ENCODE data around the gene NUAK1. TPM values are rescaled to one million over a fixed set of nuclear protein-coding genes. Genes with fewer than 3 reads are reported as not detected.

Gene NUAK1
- total RNA-seq, 2 experiments from 2014 or later: 0.03 TPM; not detected in 1

GRCh38 chr12:106013941-106014340 lies 124.8 kb downstream of the NUAK1 start:
- TF ChIP-seq CTCF (conservative IDR thresholded peaks at IDR 0.05; ENCODE audit: low read length): no peak
- TF ChIP-seq EZH2phosphoT487 (IDR thresholded peaks at IDR 0.05; ENCODE audit: borderline replicate concordance, low read depth, low read length): no peak
- Histone ChIP-seq H3K4me2 (ENCODE audit: low read length) (no peak overlapping the region), H3K4me1 (ENCODE audit: insufficient read depth, low read length, poor library complexity, severe bottlenecking) (no peaks in the 10 kb centered on the region), H3K9me3 (ENCODE audit: low read length) (no peaks in the 10 kb centered on the region), H4K20me1 (ENCODE audit: insufficient read depth, low read length) (no peaks in the 10 kb centered on the region), H3K4me3 (ENCODE audit: low read depth, low read length, poor library complexity, severe bottlenecking) (no peak overlapping the region), H3K9me2 (ENCODE audit: insufficient read depth, low read length) (no peaks in the 10 kb centered on the region), H2AFZ (ENCODE audit: low read length) (no peak overlapping the region), H3K79me2 (ENCODE audit: insufficient read depth, low read depth, low read length) (no peaks in the 10 kb centered on the region), H3K27ac (ENCODE audit: low read depth, low read length, poor library complexity, severe bottlenecking) (no peak overlapping the region), H3K36me3 (ENCODE audit: insufficient read depth, low read length) (no peaks in the 10 kb centered on the region)
- POLR2A ChIA-PET: no interaction called here
- no TSS peak for BruUV-seq (replicated peaks)
- intact Hi-C loops (cut with micrococcal nuclease; ENCODE audit: unreplicated experiment): no loop called here
- DNase-seq (ENCODE audit: low spot score): no peak
- CTCF ChIA-PET (ENCODE audit: unreplicated experiment): no interaction called here

Other genes with a start within 250 kb of the NUAK1 start
- 17.5 and 18.9 TPM in 2 replicates for gene CKAP4, start 109.1 kb upstream of the NUAK1 start, total RNA-seq (2014; rRNA removed; shearing (Covaris generic))
- 31.9 and 40.5 TPM in 2 replicates for gene CKAP4, start 109.1 kb upstream of the NUAK1 start, total RNA-seq (2022)
- gene TCP11L2, start 163.8 kb upstream of the NUAK1 start, total RNA-seq (2014; rRNA removed; shearing (Covaris generic)): 1.2 and 1.8 TPM in 2 replicates
- gene TCP11L2, start 163.8 kb upstream of the NUAK1 start, total RNA-seq (2022): 9.8 and 10.4 TPM in 2 replicates
- 14.7 and 18.1 TPM in 2 replicates for gene POLR3B, start 218.8 kb upstream of the NUAK1 start, total RNA-seq (2014; rRNA removed; shearing (Covaris generic))
- 14.3 and 17.6 TPM in 2 replicates for gene POLR3B, start 218.8 kb upstream of the NUAK1 start, total RNA-seq (2022)